GM18873 (cell line): Measurements from ENCODE around the gene ITPR3.

Source experiments
- ATAC-seq: cut with Tn5 transposase; IDR thresholded peaks from one replicate; pipeline ENCODE4 v1.9.1; 2021; ENCODE audit warnings: mild to moderate bottlenecking, moderate library complexity, moderate number of reproducible peaks; ENCODE audit not compliant: unreplicated experiment, low FRiP score

ITPR3 gene

GRCh38 chr6:33727126-33727525 lies 106.0 kb downstream of the ITPR3 start:
- no peak for ATAC-seq

GRCh38 chr6:33727932-33728331 lies 106.8 kb downstream of the ITPR3 start:
- no peak for ATAC-seq

GRCh38 chr6:33728438-33728837 lies 107.3 kb downstream of the ITPR3 start:
- no peak for ATAC-seq

GRCh38 chr6:33729059-33729458 lies 107.9 kb downstream of the ITPR3 start:
- no peak for ATAC-seq

GRCh38 chr6:33730611-33731010 lies 109.5 kb downstream of the ITPR3 start:
- ATAC-seq: no peak

GRCh38 chr6:33731035-33731434 lies 109.9 kb downstream of the ITPR3 start:
- ATAC-seq: no peak

GRCh38 chr6:33731751-33732282 lies 110.7 kb downstream of the ITPR3 start:
- ATAC-seq: no peak

GRCh38 chr6:33732385-33732784 lies 111.3 kb downstream of the ITPR3 start:
- no peak for ATAC-seq

- ATAC-seq: no peak
Measured at GRCh38 chr6:33732817-33733708, 111.9 kb downstream of the ITPR3 start.

- ATAC-seq: no peak
Measured at GRCh38 chr6:33733709-33734007, 112.5 kb downstream of the ITPR3 start.

GRCh38 chr6:33735216-33735615 lies 114.1 kb downstream of the ITPR3 start:
- ATAC-seq: no peak

- ATAC-seq: no peak
Measured at GRCh38 chr6:33737267-33738026, 116.3 kb downstream of the ITPR3 start.

- no peak for ATAC-seq
Measured at GRCh38 chr6:33738153-33738552, 117.0 kb downstream of the ITPR3 start.

- ATAC-seq: no peak
Measured at GRCh38 chr6:33738879-33739278, 117.8 kb downstream of the ITPR3 start.

- ATAC-seq: no peak
Measured at GRCh38 chr6:33739571-33739970, 118.4 kb downstream of the ITPR3 start.

- ATAC-seq: no peak
Measured at GRCh38 chr6:33740204-33740608, 119.1 kb downstream of the ITPR3 start.

- no peak for ATAC-seq
Measured at GRCh38 chr6:33740794-33741193, 119.7 kb downstream of the ITPR3 start.

- no peak for ATAC-seq
Measured at GRCh38 chr6:33742092-33742491, 121.0 kb downstream of the ITPR3 start.

GRCh38 chr6:33742837-33743236 lies 121.7 kb downstream of the ITPR3 start:
- no peak for ATAC-seq

GRCh38 chr6:33744001-33744848 lies 123.1 kb downstream of the ITPR3 start:
- no peak for ATAC-seq
